SK-N-SH (cell line): ENCODE data around the gene PHACTR4.

ENCODE experiments used
- CTCF ChIP-seq: fragments of 200-600 bp; sonication (generic); IDR thresholded peaks from 2 replicates; pipeline ENCODE4 v1.6.1; 2017; ENCODE audit warnings: antibody characterized with exemption, mild to moderate bottlenecking, moderate library complexity
- ELF1 ChIP-seq: IDR thresholded peaks from 2 replicates; pipeline ENCODE4 v1.4.0; 2012
- EP300 ChIP-seq, 2 experiments: IDR thresholded peaks; 2 replicates each; pipeline versions ENCODE4 v1.4.0 to v1.6.1; 2012; ENCODE audit warnings: borderline replicate concordance in 1 of 2, low read depth in 1 of 2, low read length in 1 of 2
- FOXM1 ChIP-seq: IDR thresholded peaks from 2 replicates; pipeline ENCODE4 v1.4.0; 2012; ENCODE audit warnings: low read depth, mild to moderate bottlenecking
- MAX ChIP-seq: IDR thresholded peaks from 2 replicates; pipeline ENCODE4 v1.4.0; 2012; ENCODE audit warnings: low read depth
- MEF2A ChIP-seq: IDR thresholded peaks from 2 replicates; pipeline ENCODE4 v1.4.0; 2012; ENCODE audit warnings: low read depth, borderline replicate concordance
- RAD21 ChIP-seq: IDR thresholded peaks from 2 replicates; pipeline ENCODE4 v1.6.1; 2012; ENCODE audit warnings: mild to moderate bottlenecking, low read length
- RXRA ChIP-seq: IDR thresholded peaks from 2 replicates; pipeline ENCODE4 v1.4.0; 2012; ENCODE audit warnings: low read depth, mild to moderate bottlenecking, borderline replicate concordance
- SIN3A ChIP-seq: IDR thresholded peaks from 2 replicates; pipeline ENCODE4 v1.6.1; 2012; ENCODE audit warnings: low read depth, mild to moderate bottlenecking, low read length, moderate library complexity, borderline replicate concordance
- YY1 ChIP-seq: IDR thresholded peaks from 2 replicates; pipeline ENCODE4 v1.4.0; 2012; ENCODE audit warnings: low read depth, mild to moderate bottlenecking

- TF ChIP-seq CTCF (no peak), MAX (peak; percentile 83), SIN3A (peak; percentile 96; the same call in 1 of the 2 replicates), YY1 (peak; percentile 52), RXRA (no peak), RAD21 (no peak), FOXM1 (no peak), ELF1 (peak; percentile 90), MEF2A (no peak), EP300 (IDR thresholded peaks at IDR 0.05; ENCODE audit: borderline replicate concordance in 1 of 2, low read depth in 1 of 2, low read length in 1 of 2) (peak in 1 of 2 experiments; percentile 30; a peak in 1 of 4 replicates)
Observed at GRCh38 chr1:28505406-28506187, 136.1 kb downstream of the PHACTR4 start, which contains the start of gene RCC1.
